ENCODE measurements around the gene KPNB1. TPM values are rescaled to one million over a fixed set of nuclear protein-coding genes. Genes with fewer than 3 reads are reported as not detected.

KPNB1 gene
- total and polyA plus RNA-seq, 2 of the 8 experiments (the other 6 are each of a cell fraction or from before 2014, with no cell fraction given) = 171 to 625 TPM

- Histone ChIP-seq H2AK5ac (ENCODE audit: low read depth, low read length) (no peak overlapping the region), H4K8ac (ENCODE audit: extremely low read depth, insufficient read depth, low read length) (no peak overlapping the region), H3K14ac (ENCODE audit: insufficient read length) (no peak overlapping the region), H3K4me1 (replicated peaks in 1 of 4; ENCODE audit: control insufficient read depth in 3 of 4, insufficient read depth in 4 of 4, low read length in 3 of 4) (no peaks in the 10 kb centered on the region), H3K23ac (ENCODE audit: insufficient read length) (no peak overlapping the region), H3K18ac (ENCODE audit: extremely low read depth, low read length) (no peak overlapping the region), H3K27me3 (replicated peaks in 1 of 4; ENCODE audit: control insufficient read depth in 3 of 4, extremely low read depth in 1 of 4, insufficient read depth in 3 of 4, low read length in 3 of 4) (no peaks in the 10 kb centered on the region), H3K9me3 (ENCODE audit: insufficient read depth in 2 of 2, low read depth in 1 of 2, low read length in 1 of 2) (no peaks in the 10 kb centered on the region), H3K4ac (replicated peaks; ENCODE audit: insufficient read length, low read depth, low read length) (no peak overlapping the region), H2BK120ac (replicated peaks; ENCODE audit: low read depth, low read length) (no peak overlapping the region), H2BK12ac (ENCODE audit: low read depth, low read length) (no peak overlapping the region), H3K36me3 (ENCODE audit: control insufficient read depth in 2 of 4, insufficient read depth in 4 of 4, low read length in 3 of 4) (no peaks in the 10 kb centered on the region; a peak in 1 of 8 replicates), H4K91ac (replicated peaks; ENCODE audit: insufficient read length, low read length) (no peak overlapping the region), H2BK15ac (ENCODE audit: low read length) (no peak overlapping the region), H2AFZ (ENCODE audit: low read length) (no peak overlapping the region), H2BK20ac (ENCODE audit: low read length) (no peak overlapping the region), H3K4me2 (ENCODE audit: insufficient read depth in 1 of 2, low read depth in 2 of 2, low read length in 2 of 2) (no peak overlapping the region), H3K56ac (replicated peaks; ENCODE audit: insufficient read length, low read depth, low read length) (no peak overlapping the region), H3K23me2 (ENCODE audit: low read depth, low read length) (no peaks in the 10 kb centered on the region), H4K20me1 (replicated peaks in 1 of 2; ENCODE audit: control insufficient read depth in 1 of 2, insufficient read depth in 2 of 2, low read length in 2 of 2) (no peaks in the 10 kb centered on the region), H3K4me3 (ENCODE audit: extremely low read depth in 1 of 4, insufficient read depth in 2 of 4, low read depth in 3 of 4, low read length in 4 of 4) (no peak overlapping the region), H3K79me1 (ENCODE audit: low read depth, low read length) (no peaks in the 10 kb centered on the region), H4K5ac (ENCODE audit: insufficient read length, low read depth, low read length) (no peak overlapping the region), H3K9ac (replicated peaks in 1 of 4; ENCODE audit: extremely low read depth in 1 of 4, low read depth in 3 of 4, low read length in 3 of 4) (no peak overlapping the region), H3K79me2 (ENCODE audit: control insufficient read depth in 1 of 2, insufficient read depth in 2 of 2, low read length in 2 of 2) (peaks cover 0 to 6% of the 10 kb centered on the region in 2 experiments; a peak in 2 of 4 replicates), H2BK5ac (ENCODE audit: low read depth, low read length) (no peak overlapping the region), H3K27ac (ENCODE audit: low read depth, low read length) (no peak overlapping the region)
- 96% methylated on average over 2 of the region's 2 CpGs; no CpG with 5 or more reads in 1 of the 2 experiments for WGBS, 2 experiments (ENCODE audit: extremely low coverage in 1 of 2, insufficient coverage in 1 of 2, insufficient read length in 1 of 2, insufficient replicate concordance in 2 of 2, low coverage in 1 of 2, low lambda C conversion rate in 2 of 2, missing lambda C conversion rate in 1 of 2)
- FAIRE-seq (no peak), DNase-seq (ENCODE audit: low read depth in 1 of 2, low spot score in 2 of 2) (no peak)
- ChIA-PET CTCF (ENCODE audit: partially characterized antibody) (interaction anchor here (0.6 to 1.0 kb wide), 3 partner anchors 11 to 702 kb away, joined by 3 to 6 read pairs (median 4); no protein-coding TSS in a partner anchor), POLR2A (ENCODE audit: partially characterized antibody) (interaction anchor here (0.6 to 46.3 kb wide), 3 partner anchors 25 to 75 kb away, joined by 3 to 1575 read pairs (median 4); partner anchors contain the start of gene TBKBP1)
- TF ChIP-seq TBP (IDR thresholded peaks at IDR 0.05; ENCODE audit: low read depth, low read length) (no peak), KDM1A (IDR thresholded peaks at IDR 0.05; ENCODE audit: borderline replicate concordance, low read length) (no peak), CTCF (IDR thresholded peaks at IDR 0.05; ENCODE audit: control extremely low read depth in 1 of 3, insufficient read depth in 1 of 3, low read depth in 1 of 3, low read length in 3 of 3) (no peak)
These were observed 6.6 kb upstream of the KPNB1 start for GRCh38 chr17:47643116-47643515.
